ENCODE results near the gene FHOD1.

The FHOD1 gene

GRCh38 chr16:67277294-67277998 is 30.2 kb upstream of the FHOD1 start:
- no peak for DNase-seq

GRCh38 chr16:67275321-67275720 is 28.0 kb upstream of the FHOD1 start:
- no peak for DNase-seq

- no peak for DNase-seq
Measured at GRCh38 chr16:67271446-67271845, 24.2 kb upstream of the FHOD1 start.

GRCh38 chr16:67270931-67271338 is 23.7 kb upstream of the FHOD1 start:
- no peak for DNase-seq

- DNase-seq = no peak
Measured at GRCh38 chr16:67269766-67270165, 22.5 kb upstream of the FHOD1 start.

GRCh38 chr16:67268136-67268579 is 20.9 kb upstream of the FHOD1 start:
- DNase-seq = no peak

- no peak for DNase-seq
Measured at GRCh38 chr16:67265834-67266233, 18.6 kb upstream of the FHOD1 start.

GRCh38 chr16:67264866-67265265 is 17.6 kb upstream of the FHOD1 start:
- DNase-seq = no peak

- no peak for DNase-seq
Measured at GRCh38 chr16:67264277-67264676, 17.0 kb upstream of the FHOD1 start.

GRCh38 chr16:67263201-67263600 is 15.9 kb upstream of the FHOD1 start:
- no peak for DNase-seq

- peak; percentile 3 for DNase-seq
Measured at GRCh38 chr16:67260426-67261063, 13.3 kb upstream of the FHOD1 start.

GRCh38 chr16:67259705-67260104 is 12.4 kb upstream of the FHOD1 start:
- no peak for DNase-seq

- DNase-seq = no peak
Measured at GRCh38 chr16:67258161-67258835, 11.0 kb upstream of the FHOD1 start.

GRCh38 chr16:67257486-67258160 is 10.3 kb upstream of the FHOD1 start:
- no peak for DNase-seq

- DNase-seq = no peak
Measured at GRCh38 chr16:67256701-67257230, 9.5 kb upstream of the FHOD1 start.

GRCh38 chr16:67255553-67256221 is 8.4 kb upstream of the FHOD1 start:
- no peak for DNase-seq

- DNase-seq = no peak
Measured at GRCh38 chr16:67254801-67255552, 7.7 kb upstream of the FHOD1 start.

- no peak for DNase-seq
Measured at GRCh38 chr16:67252609-67253497, 5.6 kb upstream of the FHOD1 start.

GRCh38 chr16:67250045-67250327 is 2.7 kb upstream of the FHOD1 start:
- DNase-seq = no peak

- DNase-seq = no peak
Measured at GRCh38 chr16:67249178-67250044, 2.1 kb upstream of the FHOD1 start.

Measured in DMS79 treated with DMSO at 0.1 percent for 48 hours (cell line).